Liver (tissue), 9 donors: Measurements from ENCODE around the gene GOLGA6A. TPM values are rescaled to one million over a fixed set of nuclear protein-coding genes. Genes with fewer than 3 reads are reported as not detected.
"Not testable (repeated sequence)": the region's sequence is repeated elsewhere in the genome, so short reads cannot be mapped to it uniquely, and the experiment has no call there.

Experiments used
- DNase-seq: peaks from one replicate; pipeline ENCODE4 v3.0.0-alpha.2; 2017; ENCODE audit warnings: low spot score
- H3K27ac ChIP-seq, 2 donors: one replicate each; pipeline ENCODE4 v1.7.0; 2013; ENCODE audit warnings: inconsistent platforms in 2 of 2, low read length in 2 of 2, control low read depth in 1 of 2, low read depth in 1 of 2, mild to moderate bottlenecking in 1 of 2
- H3K27me3 ChIP-seq, 4 donors: one replicate each; pipeline versions ENCODE4 v1.6.1 to v1.7.0; 2013; ENCODE audit warnings: low read length in 3 of 4, inconsistent platforms in 1 of 4, mild to moderate bottlenecking in 1 of 4, moderate library complexity in 1 of 4; ENCODE audit not compliant: control insufficient read depth in 4 of 4, insufficient read depth in 4 of 4
- H3K36me3 ChIP-seq, 4 donors: one replicate each; pipeline versions ENCODE4 v1.6.1 to v1.7.0; 2013; ENCODE audit warnings: low read length in 3 of 4, mild to moderate bottlenecking in 3 of 4, low read depth in 1 of 4, moderate library complexity in 1 of 4; ENCODE audit not compliant: control insufficient read depth in 4 of 4, insufficient read depth in 3 of 4
- H3K4me1 ChIP-seq, 4 donors: one replicate each; pipeline versions ENCODE4 v1.6.1 to v1.7.0; 2013; ENCODE audit warnings: low read length in 3 of 4, mild to moderate bottlenecking in 3 of 4, moderate library complexity in 1 of 4; ENCODE audit not compliant: control insufficient read depth in 4 of 4, insufficient read depth in 4 of 4
- H3K4me3 ChIP-seq, 3 donors: one replicate each; pipeline versions ENCODE4 v1.6.1 to v1.7.0; 2013; ENCODE audit warnings: low read length in 3 of 3, control low read depth in 1 of 3, low read depth in 1 of 3, mild to moderate bottlenecking in 1 of 3
- H3K9ac ChIP-seq, 2 donors: one replicate each; pipeline ENCODE4 v1.7.0; 2013; ENCODE audit warnings: low read length in 2 of 2, mild to moderate bottlenecking in 2 of 2, moderate library complexity in 2 of 2, control low read depth in 1 of 2, low read depth in 1 of 2
- H3K9me3 ChIP-seq, 4 donors: one replicate each; pipeline versions ENCODE4 v1.6.1 to v1.7.0; 2013; ENCODE audit warnings: low read length in 3 of 4; ENCODE audit not compliant: control insufficient read depth in 4 of 4
- ATF3 ChIP-seq: IDR thresholded peaks from 2 replicates; pipeline ENCODE4 v1.6.1; 2016; ENCODE audit warnings: antibody characterized with exemption
- EGR1 ChIP-seq, 2 donors: IDR thresholded peaks; 2 replicates each; pipeline ENCODE4 v1.6.1; 2016 to 2018; ENCODE audit warnings: antibody characterized with exemption in 2 of 2, low read depth in 2 of 2
- FOXA1 ChIP-seq: IDR thresholded peaks from 2 replicates; pipeline ENCODE4 v1.6.1; 2016; ENCODE audit warnings: antibody characterized with exemption
- FOXA2 ChIP-seq: IDR thresholded peaks from 2 replicates; pipeline ENCODE4 v1.6.1; 2016; ENCODE audit warnings: antibody characterized with exemption
- GABPA ChIP-seq, 2 donors: IDR thresholded peaks in 1 of 2; conservative IDR thresholded peaks in 1 of 2; 2 replicates each; pipeline ENCODE4 v1.6.1; 2016; ENCODE audit warnings: antibody characterized with exemption in 2 of 2, mild to moderate bottlenecking in 1 of 2, moderate library complexity in 1 of 2
- HNF4A ChIP-seq, 2 donors: conservative IDR thresholded peaks; 2 replicates each; pipeline ENCODE4 v1.6.1; 2016; ENCODE audit warnings: antibody characterized with exemption in 2 of 2, mild to moderate bottlenecking in 2 of 2
- HNF4G ChIP-seq: IDR thresholded peaks from 2 replicates; pipeline ENCODE4 v1.6.1; 2016; ENCODE audit warnings: antibody characterized with exemption
- JUND ChIP-seq, 2 donors: IDR thresholded peaks; 2 replicates each; pipeline ENCODE4 v1.6.1; 2016; ENCODE audit warnings: antibody characterized with exemption in 2 of 2
- MAX ChIP-seq: IDR thresholded peaks from 2 replicates; pipeline ENCODE4 v1.6.1; 2016; ENCODE audit warnings: antibody characterized with exemption
- NR2F2 ChIP-seq: IDR thresholded peaks from 2 replicates; pipeline ENCODE4 v1.6.1; 2016; ENCODE audit warnings: antibody characterized with exemption
- RAD21 ChIP-seq, 2 donors: IDR thresholded peaks; 2 replicates each; pipeline ENCODE4 v1.6.1; 2016; ENCODE audit warnings: antibody characterized with exemption in 2 of 2, mild to moderate bottlenecking in 2 of 2
- REST ChIP-seq: IDR thresholded peaks from 2 replicates; pipeline ENCODE4 v1.6.1; 2016; ENCODE audit warnings: antibody characterized with exemption, mild to moderate bottlenecking
- RXRA ChIP-seq, 2 donors: IDR thresholded peaks; 2 replicates each; pipeline ENCODE4 v1.6.1; 2017 to 2018; ENCODE audit warnings: antibody characterized with exemption in 2 of 2, mild to moderate bottlenecking in 1 of 2
- SP1 ChIP-seq: IDR thresholded peaks from 2 replicates; pipeline ENCODE4 v1.6.1; 2018; ENCODE audit warnings: antibody characterized with exemption, mild to moderate bottlenecking
- TAF1 ChIP-seq: conservative IDR thresholded peaks from 2 replicates; pipeline ENCODE4 v1.6.1; 2016; ENCODE audit warnings: antibody characterized with exemption, mild to moderate bottlenecking
- YY1 ChIP-seq: IDR thresholded peaks from 2 replicates; pipeline ENCODE4 v1.6.1; 2016; ENCODE audit warnings: antibody characterized with exemption, mild to moderate bottlenecking
- WGBS: extraction: QIAGEN DNeasy Blood & Tissue Kit; methylation state at CpG from one replicate; pipeline ENCODE4 v1.1.7; 2013; 5-methylcytosine and 5-hydroxymethylcytosine counted together
- polyA plus RNA-seq, 2 donors: library from polyadenylated mRNA; stranded (reverse) in 1 of 2; unstranded in 1 of 2; fragments of 200-250 nt in 1 of 2; fragments of >200 nt in 1 of 2; fragmentation: Nextera tagmentation in 1 of 2; extraction: Ambion mirVana in 1 of 2; gene quantifications; one replicate each; pipeline versions ENCODE4 v1.2.1 to v1.2.3, GENCODE V29; 2013 to 2015
- total RNA-seq, 2 donors: library from RNA; depleted of rRNA; stranded (reverse); fragments of >200 nt; gene quantifications; one replicate each; pipeline ENCODE4 v1.2.3, GENCODE V29; 2014
- TF ChIP-seq, protein P1 (sequence below): IDR thresholded peaks from 2 replicates; pipeline ENCODE4 v1.6.1; 2016; ENCODE audit warnings: antibody characterized with exemption
- TF ChIP-seq, protein P2 (sequence below): fragments of 150-350 bp; IDR thresholded peaks from 2 replicates; pipeline ENCODE4 v1.5.1; 2017; ENCODE audit warnings: improper control_type of control experiment, low read depth, low read length; ENCODE audit not compliant: missing input control
- donor health status: healthy.
- donor health status: healthy.
- donor health status: healthy.
- donor health status: healthy.
- donor health status: healthy.

Gene GOLGA6A
- total and polyA plus RNA-seq, 4 donors = 0.06 to 1.4 (median 0.63) TPM

DNA sequence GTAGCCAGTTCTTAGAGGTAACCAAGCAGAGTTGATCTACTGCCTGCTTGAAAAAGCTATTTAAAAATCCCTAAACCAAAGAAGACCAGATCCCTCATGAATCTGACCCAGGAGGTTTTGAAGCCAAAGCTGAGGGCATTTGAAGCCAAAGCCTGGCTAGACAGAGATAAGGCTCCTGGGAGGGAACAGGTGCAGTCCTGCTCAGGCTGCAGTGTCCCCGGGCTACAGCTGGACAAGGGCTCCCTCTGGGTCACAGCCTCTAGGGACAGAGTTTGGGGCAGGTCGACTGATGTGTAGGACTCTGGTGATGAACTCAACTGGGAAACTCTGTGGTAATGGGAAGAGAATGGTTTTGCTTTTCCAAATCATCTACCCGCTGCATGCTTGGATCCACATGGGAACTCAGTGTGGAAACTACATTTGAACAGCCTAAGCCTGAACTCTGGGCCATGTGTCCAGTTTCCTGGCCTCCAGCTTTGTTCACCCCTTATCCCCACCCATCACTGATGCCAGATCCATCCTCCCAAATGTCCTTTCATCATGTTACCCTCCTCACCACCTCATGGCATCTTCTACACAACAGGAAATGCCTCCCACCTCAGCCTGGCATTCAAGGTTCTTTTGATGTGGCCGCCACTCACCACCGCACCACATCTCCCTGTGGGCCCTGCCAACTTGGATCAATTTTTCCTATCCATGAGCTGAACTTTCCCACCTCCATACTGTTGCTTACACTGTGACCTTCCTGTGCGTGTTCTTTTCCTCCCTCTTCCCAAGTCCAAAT, 23.1 kb downstream of the GOLGA6A start:
- 84% methylated on average over 6 of the region's 6 CpGs for WGBS
- H3K4me3 ChIP-seq, H3K4me1 ChIP-seq, H3K27me3 ChIP-seq, H3K9ac ChIP-seq, H3K36me3 ChIP-seq, H3K9me3 ChIP-seq, DNase-seq, H3K27ac ChIP-seq: not testable (repeated sequence)

- H3K4me3 ChIP-seq, H3K36me3 ChIP-seq, H3K27me3 ChIP-seq, H3K9ac ChIP-seq, H3K27ac ChIP-seq, DNase-seq, H3K4me1 ChIP-seq, H3K9me3 ChIP-seq: not testable (repeated sequence)
- WGBS = 93% methylated on average over 5 of the region's 5 CpGs
Observed at GRCh38 chr15:74056330-74056729, 26.0 kb downstream of the GOLGA6A start.

DNA sequence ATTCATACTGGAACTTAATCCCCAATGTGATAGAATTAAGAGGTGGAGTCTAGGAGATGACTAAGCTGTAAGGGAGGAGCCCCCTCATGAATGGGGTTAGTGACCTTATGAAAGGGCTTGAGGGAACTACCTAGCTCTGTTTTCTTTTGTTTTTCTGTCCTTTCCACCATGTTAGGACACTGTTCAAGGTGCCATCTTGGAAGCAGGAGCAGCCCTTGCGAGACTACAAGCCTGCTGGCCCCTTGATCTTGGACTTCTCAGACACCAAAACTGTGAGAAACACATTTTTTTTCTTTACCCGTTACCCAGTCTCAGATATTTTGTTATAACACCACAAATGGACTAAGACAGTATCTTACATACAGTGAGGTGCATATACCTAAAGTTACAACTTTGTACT, 26.5 kb downstream of the GOLGA6A start:
- TF ChIP-seq SP1 (no peak), REST (no peak), MAX (no peak), RXRA (IDR thresholded peaks at IDR 0.05) (no peak), ATF3 (no peak), EGR1 (IDR thresholded peaks at IDR 0.05; ENCODE audit: low read depth in 2 of 2) (no peak), FOXA2 (no peak), NR2F2 (no peak), RAD21 (IDR thresholded peaks at IDR 0.05) (no peak), HNF4A (conservative IDR thresholded peaks at IDR 0.05) (no peak), HNF4G (no peak), YY1 (no peak), FOXA1 (no peak), JUND (IDR thresholded peaks at IDR 0.05) (no peak), TAF1 (no peak), GABPA (IDR thresholded peaks at IDR 0.05 in 1 of 2, conservative IDR thresholded peaks at IDR 0.05 in 1 of 2) (no peak)
- TF ChIP-seq, protein P1, sequence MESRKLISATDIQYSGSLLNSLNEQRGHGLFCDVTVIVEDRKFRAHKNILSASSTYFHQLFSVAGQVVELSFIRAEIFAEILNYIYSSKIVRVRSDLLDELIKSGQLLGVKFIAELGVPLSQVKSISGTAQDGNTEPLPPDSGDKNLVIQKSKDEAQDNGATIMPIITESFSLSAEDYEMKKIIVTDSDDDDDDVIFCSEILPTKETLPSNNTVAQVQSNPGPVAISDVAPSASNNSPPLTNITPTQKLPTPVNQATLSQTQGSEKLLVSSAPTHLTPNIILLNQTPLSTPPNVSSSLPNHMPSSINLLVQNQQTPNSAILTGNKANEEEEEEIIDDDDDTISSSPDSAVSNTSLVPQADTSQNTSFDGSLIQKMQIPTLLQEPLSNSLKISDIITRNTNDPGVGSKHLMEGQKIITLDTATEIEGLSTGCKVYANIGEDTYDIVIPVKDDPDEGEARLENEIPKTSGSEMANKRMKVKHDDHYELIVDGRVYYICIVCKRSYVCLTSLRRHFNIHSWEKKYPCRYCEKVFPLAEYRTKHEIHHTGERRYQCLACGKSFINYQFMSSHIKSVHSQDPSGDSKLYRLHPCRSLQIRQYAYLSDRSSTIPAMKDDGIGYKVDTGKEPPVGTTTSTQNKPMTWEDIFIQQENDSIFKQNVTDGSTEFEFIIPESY = no peak
- TF ChIP-seq, protein P2, sequence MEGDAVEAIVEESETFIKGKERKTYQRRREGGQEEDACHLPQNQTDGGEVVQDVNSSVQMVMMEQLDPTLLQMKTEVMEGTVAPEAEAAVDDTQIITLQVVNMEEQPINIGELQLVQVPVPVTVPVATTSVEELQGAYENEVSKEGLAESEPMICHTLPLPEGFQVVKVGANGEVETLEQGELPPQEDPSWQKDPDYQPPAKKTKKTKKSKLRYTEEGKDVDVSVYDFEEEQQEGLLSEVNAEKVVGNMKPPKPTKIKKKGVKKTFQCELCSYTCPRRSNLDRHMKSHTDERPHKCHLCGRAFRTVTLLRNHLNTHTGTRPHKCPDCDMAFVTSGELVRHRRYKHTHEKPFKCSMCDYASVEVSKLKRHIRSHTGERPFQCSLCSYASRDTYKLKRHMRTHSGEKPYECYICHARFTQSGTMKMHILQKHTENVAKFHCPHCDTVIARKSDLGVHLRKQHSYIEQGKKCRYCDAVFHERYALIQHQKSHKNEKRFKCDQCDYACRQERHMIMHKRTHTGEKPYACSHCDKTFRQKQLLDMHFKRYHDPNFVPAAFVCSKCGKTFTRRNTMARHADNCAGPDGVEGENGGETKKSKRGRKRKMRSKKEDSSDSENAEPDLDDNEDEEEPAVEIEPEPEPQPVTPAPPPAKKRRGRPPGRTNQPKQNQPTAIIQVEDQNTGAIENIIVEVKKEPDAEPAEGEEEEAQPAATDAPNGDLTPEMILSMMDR = no peak
- no peaks in the 10 kb centered on the region for H3K9me3 ChIP-seq
- no peak overlapping the region for H3K9ac ChIP-seq
- DNase-seq = no peak
- H3K4me3 ChIP-seq = no peak overlapping the region
- H3K27ac ChIP-seq = no peak overlapping the region
- no peaks in the 10 kb centered on the region for H3K27me3 ChIP-seq
- H3K36me3 ChIP-seq = peaks cover 0 to 1% (median 0%) of the 10 kb centered on the region in 4 donors
- peaks cover 0 to 12% (median 3%) of the 10 kb centered on the region in 4 donors for H3K4me1 ChIP-seq
- WGBS = 87% methylated on average over 2 of the region's 2 CpGs
